Neuron (in vitro differentiated cells): ENCODE measurements around the gene MGRN1.
A peak's percentile ranks its signal among the peaks of the same experiment; 100 is the strongest.

Source experiments
- H2AFZ ChIP-seq: one replicate; pipeline ENCODE4 v1.6.1; 2013; ENCODE audit warnings: low read depth, mild to moderate bottlenecking, inconsistent platforms, low read length, moderate library complexity
- H3K27me3 ChIP-seq: one replicate; pipeline ENCODE4 v1.6.1; 2013; ENCODE audit warnings: low read length; ENCODE audit not compliant: insufficient read depth
- H3K36me3 ChIP-seq: one replicate; pipeline ENCODE4 v1.6.1; 2013; ENCODE audit warnings: low read length; ENCODE audit not compliant: insufficient read depth
- H3K4me1 ChIP-seq: one replicate; pipeline ENCODE4 v1.6.1; 2013; ENCODE audit warnings: low read length; ENCODE audit not compliant: insufficient read depth
- H3K4me3 ChIP-seq: 2 replicates; pipeline ENCODE4 v1.5.1; 2013; ENCODE audit warnings: mild to moderate bottlenecking, low read length, moderate library complexity
- H3K9me3 ChIP-seq: one replicate; pipeline ENCODE4 v1.6.1; 2013; ENCODE audit warnings: low read length

Gene MGRN1

DNA sequence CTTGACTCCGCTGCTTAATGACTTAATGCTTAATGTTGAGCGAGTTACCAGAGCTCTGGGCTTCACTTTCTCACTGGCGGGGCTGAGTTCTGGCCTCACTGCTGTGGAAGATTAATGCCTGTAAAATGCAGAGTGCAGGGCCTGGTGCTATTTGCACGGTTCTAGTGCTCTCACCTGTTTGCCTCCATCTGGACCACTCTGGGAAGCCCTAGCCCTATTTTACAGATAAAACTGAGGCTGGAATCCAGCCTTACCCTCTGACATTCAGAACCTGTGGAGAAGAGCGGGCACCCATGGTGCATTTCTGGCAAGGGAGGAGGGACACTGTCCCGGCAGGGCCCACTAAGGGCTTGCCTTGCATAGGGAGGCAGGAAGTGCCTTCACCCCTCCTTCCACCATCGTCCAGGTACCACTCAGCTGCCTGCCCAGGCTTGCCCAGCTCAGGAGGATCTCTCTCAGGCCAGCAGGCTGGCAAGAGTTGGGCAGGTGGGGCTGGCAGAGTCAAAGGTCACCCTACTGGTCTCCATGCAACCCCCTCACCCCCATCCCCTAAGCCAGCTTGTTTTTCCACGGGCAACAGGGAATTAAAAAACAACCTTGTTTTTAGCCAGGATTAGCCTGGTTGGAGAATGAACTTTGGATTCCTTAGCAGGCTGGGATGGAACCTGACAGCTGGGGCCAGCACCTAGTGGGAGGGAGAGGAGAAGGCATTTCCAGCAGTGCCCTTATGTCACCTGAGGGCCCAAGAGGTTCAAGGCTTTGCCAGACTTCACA lies 5.8 kb upstream of the MGRN1 start:
- no peak overlapping the region for H3K4me3 ChIP-seq
- no peaks in the 10 kb centered on the region for H3K27me3 ChIP-seq
- no peaks in the 10 kb centered on the region for H3K9me3 ChIP-seq
- peaks cover 9% of the 10 kb centered on the region for H3K4me1 ChIP-seq
- H3K36me3 ChIP-seq: no peaks in the 10 kb centered on the region
- no peak overlapping the region for H2AFZ ChIP-seq

DNA sequence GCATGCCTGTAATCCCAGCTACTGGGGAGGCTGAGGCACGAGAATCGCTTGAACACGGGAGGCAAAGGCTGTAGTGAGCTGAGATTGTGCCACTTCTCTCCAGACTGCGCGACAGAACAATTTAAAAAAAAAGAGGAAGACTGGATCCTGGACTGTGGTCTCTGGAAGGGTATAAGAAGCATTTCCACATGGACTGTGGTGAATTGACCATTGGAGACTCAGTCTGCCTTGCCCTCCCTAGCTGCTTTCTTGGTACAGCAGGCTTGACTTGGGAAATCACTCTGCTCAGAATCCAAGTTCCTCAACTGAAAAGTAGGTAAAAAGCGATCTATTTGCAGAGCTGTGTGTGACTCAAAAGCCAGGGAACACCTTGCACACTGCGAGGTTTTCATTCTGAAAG lies 1.0 kb upstream of the MGRN1 start:
- Histone ChIP-seq H3K36me3 (peaks cover 7% of the 10 kb centered on the region), H3K4me3 (no peak overlapping the region), H3K9me3 (no peaks in the 10 kb centered on the region), H2AFZ (no peak overlapping the region), H3K4me1 (peaks cover 11% of the 10 kb centered on the region), H3K27me3 (no peaks in the 10 kb centered on the region)

DNA sequence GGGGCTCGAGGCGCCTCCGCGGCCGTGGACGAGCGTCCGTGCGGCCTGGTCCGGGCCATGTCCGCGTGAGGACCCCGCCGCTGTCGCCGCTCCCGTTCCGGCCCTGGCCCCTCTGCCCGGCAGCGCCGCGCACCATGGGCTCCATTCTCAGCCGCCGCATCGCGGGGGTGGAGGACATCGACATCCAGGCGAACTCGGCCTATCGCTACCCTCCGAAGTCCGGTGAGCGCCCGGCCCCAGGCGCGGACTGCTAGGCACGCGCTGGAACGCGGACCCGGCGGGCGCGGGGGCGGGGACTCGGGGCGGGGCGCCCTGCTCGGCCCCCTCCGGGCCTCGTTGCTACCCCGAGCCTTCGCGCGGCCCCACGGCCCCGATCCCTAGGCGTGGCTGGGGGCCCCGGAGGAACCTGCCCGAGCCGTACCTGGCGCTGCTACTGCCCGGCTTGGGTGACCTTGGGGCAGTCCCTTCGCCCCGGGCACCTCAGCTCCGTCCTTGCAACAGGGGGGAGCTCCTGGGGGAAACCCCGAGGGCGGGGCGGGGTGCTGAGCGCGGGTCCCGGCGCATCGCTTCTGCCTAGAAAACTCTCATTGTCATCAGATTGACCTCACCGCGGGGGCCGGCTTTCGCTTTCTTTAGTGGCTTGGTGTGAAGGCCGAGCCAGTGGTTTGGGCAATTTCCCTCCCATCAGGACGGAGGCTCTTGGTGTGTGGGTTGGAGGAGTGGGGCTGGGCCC lies 367 bp downstream of the MGRN1 start:
- Histone ChIP-seq H3K27me3 (no peaks in the 10 kb centered on the region), H3K9me3 (no peaks in the 10 kb centered on the region), H3K36me3 (peaks cover 7% of the 10 kb centered on the region), H3K4me3 (peak overlapping the region; percentile 94), H2AFZ (peak overlapping the region; percentile 10), H3K4me1 (peaks cover 11% of the 10 kb centered on the region)

DNA sequence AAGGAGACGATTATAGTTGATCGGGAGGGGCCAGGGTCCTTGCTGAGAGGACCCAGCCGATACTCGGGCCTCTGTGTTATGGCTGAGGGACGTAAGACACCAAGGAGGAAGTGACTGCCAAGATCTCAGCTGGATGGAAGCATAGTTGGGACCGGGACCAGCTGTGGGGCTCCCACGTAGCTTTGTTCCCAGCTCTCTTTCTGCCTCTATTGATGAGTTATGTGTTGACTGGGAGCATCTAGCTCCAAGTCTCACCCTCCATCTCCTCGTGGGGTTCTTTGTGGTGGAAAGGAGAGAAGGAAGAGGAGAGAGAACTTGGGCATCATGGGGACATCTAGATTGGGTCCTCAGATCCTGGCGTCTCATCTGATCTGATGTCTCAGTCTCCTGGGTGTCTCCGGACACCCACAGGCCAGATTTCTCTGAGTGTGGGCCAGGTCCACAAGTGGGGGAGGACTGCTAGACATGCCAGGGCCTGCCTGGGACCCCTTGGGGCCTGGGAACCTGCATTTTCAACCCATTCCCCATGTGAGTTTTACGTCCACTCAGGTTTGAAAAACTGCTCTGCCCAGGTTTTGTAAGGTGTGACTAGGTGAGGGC lies 1.0 kb downstream of the MGRN1 start:
- Histone ChIP-seq H3K36me3 (peaks cover 7% of the 10 kb centered on the region), H3K4me3 (peak overlapping the region; percentile 94), H3K27me3 (no peaks in the 10 kb centered on the region), H3K9me3 (no peaks in the 10 kb centered on the region), H3K4me1 (peaks cover 11% of the 10 kb centered on the region), H2AFZ (no peak overlapping the region)

DNA sequence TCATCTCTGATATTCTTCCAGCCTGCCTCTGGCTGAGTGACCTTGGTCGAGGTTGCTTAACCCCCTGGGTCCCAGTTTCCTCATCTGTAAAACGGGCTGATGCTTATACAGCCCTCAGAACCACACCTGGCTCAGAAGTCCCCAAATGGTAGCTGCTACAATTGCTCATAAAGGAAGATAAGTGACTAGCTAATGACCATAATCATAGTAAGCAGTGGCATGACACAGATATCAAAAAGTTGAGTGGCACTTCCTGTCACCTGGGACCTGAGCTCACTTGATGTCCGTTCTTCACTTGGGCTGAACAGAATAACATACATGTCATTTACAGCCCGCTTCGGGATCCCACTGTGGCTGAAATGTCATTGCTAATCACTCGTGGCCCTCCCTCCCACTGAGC lies 1.8 kb downstream of the MGRN1 start:
- Histone ChIP-seq H3K4me1 (peaks cover 11% of the 10 kb centered on the region), H3K36me3 (peaks cover 7% of the 10 kb centered on the region), H3K9me3 (no peaks in the 10 kb centered on the region), H2AFZ (no peak overlapping the region), H3K27me3 (no peaks in the 10 kb centered on the region), H3K4me3 (peak overlapping the region; percentile 94)

DNA sequence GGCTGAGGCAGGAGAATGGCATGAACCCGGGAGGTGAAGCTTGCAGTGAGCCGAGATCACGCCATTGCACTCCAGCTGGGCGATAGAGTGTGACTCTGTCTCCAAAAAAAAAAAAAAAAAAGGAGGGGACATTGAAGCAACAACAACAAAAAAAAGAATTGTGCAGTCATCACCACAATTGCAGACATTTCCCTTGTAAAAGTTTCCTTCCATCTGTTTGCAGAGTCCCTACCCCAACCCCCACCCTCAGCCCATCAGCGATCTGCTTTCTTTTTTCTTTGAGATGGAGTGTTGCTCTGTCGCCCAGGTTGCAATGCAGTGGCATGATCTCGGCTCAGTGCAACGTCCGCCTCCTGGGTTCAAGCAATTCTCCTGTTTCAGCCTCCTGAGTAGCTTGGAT lies 3.7 kb downstream of the MGRN1 start:
- no peaks in the 10 kb centered on the region for H3K27me3 ChIP-seq
- peaks cover 7% of the 10 kb centered on the region for H3K36me3 ChIP-seq
- no peak overlapping the region for H2AFZ ChIP-seq
- H3K4me3 ChIP-seq: no peak overlapping the region
- peaks cover 11% of the 10 kb centered on the region for H3K4me1 ChIP-seq
- H3K9me3 ChIP-seq: no peaks in the 10 kb centered on the region

DNA sequence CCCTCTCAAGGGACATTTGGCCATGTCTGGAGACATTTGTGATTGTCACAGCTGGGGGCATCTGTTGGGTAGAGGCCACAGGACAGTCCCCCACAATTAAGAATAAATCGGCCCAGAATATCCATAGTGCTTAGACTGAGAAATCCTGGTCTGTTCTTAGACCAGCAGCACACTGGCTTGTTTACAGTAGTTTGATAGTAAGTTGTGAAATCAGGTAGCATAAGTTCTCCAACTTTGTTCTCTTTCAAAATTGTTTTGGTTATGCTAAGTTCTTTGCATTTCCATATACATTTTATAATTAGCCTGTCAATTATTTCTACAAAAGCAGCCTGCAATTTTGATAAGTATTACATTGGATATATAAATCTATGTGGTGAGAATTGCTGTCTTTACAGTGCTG lies 6.8 kb downstream of the MGRN1 start:
- H3K36me3 ChIP-seq: peaks cover 18% of the 10 kb centered on the region
- no peaks in the 10 kb centered on the region for H3K9me3 ChIP-seq
- no peak overlapping the region for H3K4me3 ChIP-seq
- no peaks in the 10 kb centered on the region for H3K27me3 ChIP-seq
- H3K4me1 ChIP-seq: peaks cover under 1% of the 10 kb centered on the region
- no peak overlapping the region for H2AFZ ChIP-seq

DNA sequence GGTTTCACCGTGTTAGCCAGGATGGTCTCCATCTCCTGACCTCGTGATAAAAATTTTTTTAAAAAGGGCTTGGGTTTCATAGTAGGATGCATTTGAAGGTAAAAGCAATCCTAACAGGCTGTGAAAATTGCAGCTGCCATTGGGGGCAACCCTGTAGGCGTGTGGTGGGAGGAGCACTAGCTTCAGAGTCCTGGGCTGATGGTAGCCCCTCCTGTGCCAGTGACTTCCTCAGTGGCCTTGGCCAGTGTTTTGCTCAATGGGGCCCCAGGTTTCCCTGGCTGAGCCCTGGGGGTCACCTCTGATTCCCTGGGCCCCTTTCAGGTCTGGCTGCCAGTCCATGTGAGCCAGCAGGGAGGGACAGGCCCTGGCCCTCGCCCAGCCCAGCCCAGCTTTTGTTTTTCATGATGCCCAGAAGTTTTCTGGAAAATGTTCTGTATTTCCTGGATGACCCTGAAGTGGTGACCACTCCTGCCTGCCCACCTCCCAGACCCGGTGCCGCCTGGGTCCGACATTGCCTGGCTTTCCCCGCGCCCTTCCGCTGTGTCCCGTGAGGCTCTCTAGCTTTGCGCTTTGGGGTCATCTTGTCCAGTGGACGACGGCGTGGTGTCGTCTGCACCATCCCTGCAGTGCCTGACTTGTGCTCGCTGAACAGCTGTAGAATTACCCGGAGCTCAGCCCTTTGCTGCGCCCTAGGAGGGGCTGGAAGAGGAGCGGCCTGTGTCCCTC lies 9.4 kb downstream of the MGRN1 start:
- Histone ChIP-seq H3K9me3 (no peaks in the 10 kb centered on the region), H3K36me3 (peaks cover 25% of the 10 kb centered on the region), H3K27me3 (no peaks in the 10 kb centered on the region), H3K4me3 (no peak overlapping the region), H3K4me1 (no peaks in the 10 kb centered on the region), H2AFZ (no peak overlapping the region)

DNA sequence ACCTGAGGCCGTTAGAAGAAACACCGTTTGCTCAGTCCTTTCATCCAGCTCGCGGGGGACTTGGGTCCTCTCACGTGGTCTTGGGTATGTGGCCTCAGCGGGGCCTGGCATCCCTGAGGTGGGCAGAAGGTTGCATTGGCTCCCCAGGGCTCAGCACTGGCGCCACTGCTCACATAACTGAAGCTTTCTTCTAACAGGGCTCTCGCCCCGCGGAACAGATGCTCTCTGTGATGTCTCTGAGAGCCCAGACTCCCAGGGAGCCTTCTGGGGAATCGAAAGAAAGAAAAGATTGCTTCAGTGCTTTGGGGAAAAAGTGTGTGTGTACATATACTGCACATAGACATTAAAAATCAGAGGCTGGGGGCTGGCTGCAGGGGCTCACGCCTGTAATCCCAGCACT lies 10.1 kb downstream of the MGRN1 start:
- H3K27me3 ChIP-seq: no peaks in the 10 kb centered on the region
- no peak overlapping the region for H2AFZ ChIP-seq
- peaks cover 26% of the 10 kb centered on the region for H3K36me3 ChIP-seq
- no peak overlapping the region for H3K4me3 ChIP-seq
- no peaks in the 10 kb centered on the region for H3K9me3 ChIP-seq
- no peaks in the 10 kb centered on the region for H3K4me1 ChIP-seq

DNA sequence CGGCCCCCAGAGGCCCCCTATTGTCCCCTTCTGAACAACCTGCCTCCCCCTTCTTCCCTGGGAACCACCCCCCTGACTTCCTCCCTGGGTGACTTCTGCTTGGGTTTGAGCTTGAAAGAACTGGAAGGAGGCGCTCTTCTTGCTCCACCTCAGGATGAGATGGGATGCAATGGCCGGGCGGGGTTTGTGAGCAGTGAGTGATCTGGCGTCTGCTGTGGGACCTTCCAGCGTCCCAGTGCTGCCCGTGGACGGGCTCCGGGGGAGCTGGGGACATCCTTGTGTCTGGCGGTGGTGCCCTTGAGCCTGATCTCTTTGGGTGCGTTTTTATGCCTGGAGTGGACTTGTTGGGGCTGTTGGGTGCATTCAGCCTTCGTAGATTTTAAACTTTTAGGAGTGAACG lies 11.6 kb downstream of the MGRN1 start:
- Histone ChIP-seq H2AFZ (no peak overlapping the region), H3K4me1 (no peaks in the 10 kb centered on the region), H3K9me3 (no peaks in the 10 kb centered on the region), H3K36me3 (peaks cover 29% of the 10 kb centered on the region), H3K27me3 (no peaks in the 10 kb centered on the region), H3K4me3 (no peak overlapping the region)

DNA sequence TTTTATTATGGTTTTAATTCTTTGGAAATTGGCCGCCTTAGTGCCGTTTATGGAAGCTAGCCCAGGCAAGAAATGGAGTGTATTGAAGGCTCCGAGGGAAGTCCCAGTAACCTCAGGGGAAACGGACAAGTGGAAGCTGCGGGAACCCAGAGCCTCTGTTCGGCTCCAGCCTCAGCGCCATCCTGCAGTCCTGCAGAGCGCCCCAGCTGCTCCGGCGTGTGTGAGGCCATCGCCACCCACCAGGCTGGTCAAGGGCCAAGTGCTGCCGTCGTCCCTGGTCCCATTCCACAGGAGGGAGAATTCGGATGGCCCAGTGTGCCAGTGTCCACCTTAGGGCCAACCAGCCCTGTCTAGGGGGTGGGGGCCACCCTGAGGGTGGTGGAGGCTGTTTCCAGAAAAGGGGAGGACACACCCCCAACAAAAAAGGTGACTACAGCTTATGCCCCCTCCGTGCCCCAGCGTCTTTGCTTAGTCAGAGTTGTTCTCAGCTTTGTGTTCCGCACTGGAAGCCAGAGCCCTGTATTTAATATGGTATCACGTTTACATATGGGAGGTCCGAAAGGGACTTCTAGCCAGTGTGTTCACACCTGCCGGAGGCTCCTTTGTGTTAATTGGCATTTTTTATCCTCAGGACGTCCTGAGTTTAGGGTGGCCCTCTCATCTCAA lies 13.0 kb downstream of the MGRN1 start:
- Histone ChIP-seq H2AFZ (no peak overlapping the region), H3K4me3 (no peak overlapping the region), H3K27me3 (no peaks in the 10 kb centered on the region), H3K9me3 (no peaks in the 10 kb centered on the region), H3K36me3 (peaks cover 29% of the 10 kb centered on the region), H3K4me1 (no peaks in the 10 kb centered on the region)

DNA sequence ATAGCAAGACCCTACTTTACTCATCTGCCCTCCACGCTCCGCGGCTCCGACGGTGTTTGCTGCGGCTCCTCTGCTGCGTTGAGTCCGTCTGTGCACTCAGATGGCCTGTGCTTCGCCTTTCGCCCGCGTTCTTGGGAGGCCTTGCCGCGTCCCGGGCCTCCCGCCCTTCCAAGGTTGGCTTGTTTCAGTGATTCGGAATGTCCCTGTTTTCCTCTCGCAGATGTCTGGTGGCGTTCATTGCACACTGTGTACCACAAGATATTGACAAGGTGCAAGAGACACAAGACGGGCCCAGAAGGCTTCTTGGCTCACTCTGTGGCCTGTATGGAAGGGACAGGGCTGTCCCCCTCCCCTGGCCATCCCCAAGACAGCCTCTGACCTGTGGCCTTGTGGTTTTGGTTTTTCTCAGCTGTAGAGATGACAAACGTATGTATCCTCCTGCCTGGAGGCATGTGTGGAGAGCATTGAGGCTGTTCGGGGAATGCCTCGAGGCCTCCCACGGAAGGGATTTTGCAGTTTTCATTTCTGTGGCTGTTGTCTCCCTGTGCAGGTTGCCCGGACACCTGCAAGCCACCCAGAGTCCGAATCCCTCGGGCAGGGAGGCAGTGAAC lies 15.4 kb downstream of the MGRN1 start:
- H3K9me3 ChIP-seq: no peaks in the 10 kb centered on the region
- no peak overlapping the region for H2AFZ ChIP-seq
- H3K36me3 ChIP-seq: peaks cover 28% of the 10 kb centered on the region
- no peak overlapping the region for H3K4me3 ChIP-seq
- no peaks in the 10 kb centered on the region for H3K4me1 ChIP-seq
- no peaks in the 10 kb centered on the region for H3K27me3 ChIP-seq
